Tibial artery (tissue), 4 donors: ENCODE measurements around the gene MYL9.

Experiments
- DNase-seq, 2 donors: peaks; one replicate each; pipeline ENCODE4 v3.0.0-alpha.2; 2019
- H3K27ac ChIP-seq, 2 donors: fragments of 200-600 bp; sonication (generic) in 1 of 2; 1 replicate in 1 of 2; 2 replicates in 1 of 2; pipeline ENCODE4 v1.5.1; 2018 to 2019; ENCODE audit warnings: mild to moderate bottlenecking in 1 of 2
- H3K27me3 ChIP-seq, 2 donors: fragments of 200-600 bp; sonication (generic) in 1 of 2; one replicate each; pipeline versions ENCODE4 v1.5.1 to v1.6.0; 2016 to 2019
- H3K36me3 ChIP-seq, 3 donors: fragments of 200-600 bp; sonication (generic) in 2 of 3; one replicate each; pipeline ENCODE4 v1.5.1; 2016 to 2019; ENCODE audit warnings: mild to moderate bottlenecking in 2 of 3
- H3K4me1 ChIP-seq, 4 donors: fragments of 200-600 bp; sonication (generic) in 2 of 4; 1 replicate in 3 of 4; 2 replicates in 1 of 4; pipeline ENCODE4 v1.5.1; 2016 to 2019
- H3K4me3 ChIP-seq, 2 donors: fragments of 200-600 bp; sonication (generic) in 1 of 2; 1 replicate in 1 of 2; 2 replicates in 1 of 2; pipeline ENCODE4 v1.5.1; 2018 to 2019; ENCODE audit warnings: mild to moderate bottlenecking in 2 of 2
- H3K9me3 ChIP-seq, 3 donors: fragments of 200-600 bp; sonication (generic) in 1 of 3; one replicate each; pipeline ENCODE4 v1.5.1; 2016 to 2019
- intact Hi-C: fragments of 100-400 bp; cut with DNase I; formaldehyde crosslinking; loops from one replicate; pipeline ENCODE4 v1.15.0; 2023; ENCODE audit warnings: low total_unique reads
- TF ChIP-seq, protein P1 (sequence below), 2 experiments: fragments of 200-600 bp in 1 of 2; fragments of 450-650 bp in 1 of 2; IDR thresholded peaks; one replicate each; pipeline ENCODE4 v1.5.1; 2017 to 2019; ENCODE audit warnings: antibody characterized with exemption in 2 of 2, mild to moderate bottlenecking in 1 of 2, moderate library complexity in 1 of 2

MYL9 gene

DNA sequence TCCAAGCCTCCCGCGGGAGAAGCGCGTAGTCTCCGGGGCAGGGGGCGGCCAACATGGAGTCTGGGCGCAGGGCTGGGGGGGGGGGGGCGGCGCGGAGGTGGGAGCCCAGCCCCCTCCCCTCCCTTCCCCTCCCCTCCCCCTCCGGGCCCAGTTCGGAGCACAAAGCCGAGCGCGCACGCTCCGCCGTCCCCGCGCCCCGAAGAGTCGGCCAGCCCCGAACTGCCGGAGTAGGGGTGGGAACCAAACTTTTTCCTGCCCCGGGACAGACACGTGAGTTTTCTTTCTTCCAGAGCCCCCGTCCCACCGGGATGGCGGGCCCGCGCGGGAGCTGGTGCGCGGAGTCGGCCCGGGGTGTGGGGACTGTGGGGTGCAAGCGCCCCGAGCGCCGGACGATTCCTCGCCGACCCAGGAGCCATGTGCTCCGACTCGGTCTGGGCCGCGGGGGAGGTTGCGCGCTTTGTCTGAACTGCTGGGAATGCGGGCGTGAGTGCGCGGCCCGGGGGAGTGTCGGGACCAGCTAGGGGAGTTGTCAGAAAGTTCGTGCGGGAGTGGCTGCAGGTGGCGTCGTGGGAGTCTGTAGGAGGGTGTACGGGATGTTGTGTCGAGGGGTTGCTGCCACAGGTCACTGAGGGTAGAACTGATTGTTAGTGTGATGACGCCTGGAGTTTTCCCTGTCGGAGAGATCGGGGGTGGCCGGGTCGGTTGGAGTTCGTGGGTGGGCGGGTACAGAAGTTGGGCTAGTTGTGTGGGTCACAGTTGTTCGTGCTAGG, 33.2 kb downstream of the MYL9 start:
- H3K4me1 ChIP-seq, result peaks cover 0 to 29% (median 20%) of the 10 kb centered on the region in 4 donors
- H3K27ac ChIP-seq, result peak overlapping the region; percentile 88 to 91
- H3K9me3 ChIP-seq, result no peaks in the 10 kb centered on the region
- H3K4me3 ChIP-seq, result peak overlapping the region; percentile 80 to 90
- TF ChIP-seq, protein P1, sequence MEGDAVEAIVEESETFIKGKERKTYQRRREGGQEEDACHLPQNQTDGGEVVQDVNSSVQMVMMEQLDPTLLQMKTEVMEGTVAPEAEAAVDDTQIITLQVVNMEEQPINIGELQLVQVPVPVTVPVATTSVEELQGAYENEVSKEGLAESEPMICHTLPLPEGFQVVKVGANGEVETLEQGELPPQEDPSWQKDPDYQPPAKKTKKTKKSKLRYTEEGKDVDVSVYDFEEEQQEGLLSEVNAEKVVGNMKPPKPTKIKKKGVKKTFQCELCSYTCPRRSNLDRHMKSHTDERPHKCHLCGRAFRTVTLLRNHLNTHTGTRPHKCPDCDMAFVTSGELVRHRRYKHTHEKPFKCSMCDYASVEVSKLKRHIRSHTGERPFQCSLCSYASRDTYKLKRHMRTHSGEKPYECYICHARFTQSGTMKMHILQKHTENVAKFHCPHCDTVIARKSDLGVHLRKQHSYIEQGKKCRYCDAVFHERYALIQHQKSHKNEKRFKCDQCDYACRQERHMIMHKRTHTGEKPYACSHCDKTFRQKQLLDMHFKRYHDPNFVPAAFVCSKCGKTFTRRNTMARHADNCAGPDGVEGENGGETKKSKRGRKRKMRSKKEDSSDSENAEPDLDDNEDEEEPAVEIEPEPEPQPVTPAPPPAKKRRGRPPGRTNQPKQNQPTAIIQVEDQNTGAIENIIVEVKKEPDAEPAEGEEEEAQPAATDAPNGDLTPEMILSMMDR (IDR thresholded peaks at IDR 0.05), result no peak
- peak; percentile 42 to 73 for DNase-seq
- H3K36me3 ChIP-seq, result peaks cover 0 to 12% (median 9%) of the 10 kb centered on the region in 3 donors
- intact Hi-C loops, result loop anchor here (10.0 kb wide), 1 partner anchor 180 kb away; no protein-coding TSS in a partner anchor
- H3K27me3 ChIP-seq, result no peaks in the 10 kb centered on the region

DNA sequence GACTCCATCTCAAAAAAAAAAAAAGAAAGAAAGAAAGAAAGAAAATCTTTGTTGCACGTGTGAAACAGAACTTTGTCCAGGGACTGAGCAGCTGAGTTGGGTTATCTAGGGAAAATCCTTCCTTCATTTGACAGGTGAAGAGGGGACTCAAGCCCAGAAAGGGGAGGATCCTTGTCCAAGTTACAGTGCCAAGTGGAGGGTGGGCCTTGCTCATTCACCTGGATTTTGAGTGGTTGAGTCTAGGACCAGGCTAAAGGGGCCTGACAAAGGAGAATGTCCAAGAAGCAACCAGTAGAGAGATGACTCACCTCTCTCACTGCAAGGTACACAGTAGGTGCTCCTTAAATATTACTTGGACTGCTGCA, 34.7 kb downstream of the MYL9 start:
- H3K27ac ChIP-seq, result peak overlapping the region in 1 of 2 donors; percentile 88
- intact Hi-C loops, result loop anchor here (10.0 kb wide), 1 partner anchor 179 kb away; no protein-coding TSS in a partner anchor
- no peak for DNase-seq

DNA sequence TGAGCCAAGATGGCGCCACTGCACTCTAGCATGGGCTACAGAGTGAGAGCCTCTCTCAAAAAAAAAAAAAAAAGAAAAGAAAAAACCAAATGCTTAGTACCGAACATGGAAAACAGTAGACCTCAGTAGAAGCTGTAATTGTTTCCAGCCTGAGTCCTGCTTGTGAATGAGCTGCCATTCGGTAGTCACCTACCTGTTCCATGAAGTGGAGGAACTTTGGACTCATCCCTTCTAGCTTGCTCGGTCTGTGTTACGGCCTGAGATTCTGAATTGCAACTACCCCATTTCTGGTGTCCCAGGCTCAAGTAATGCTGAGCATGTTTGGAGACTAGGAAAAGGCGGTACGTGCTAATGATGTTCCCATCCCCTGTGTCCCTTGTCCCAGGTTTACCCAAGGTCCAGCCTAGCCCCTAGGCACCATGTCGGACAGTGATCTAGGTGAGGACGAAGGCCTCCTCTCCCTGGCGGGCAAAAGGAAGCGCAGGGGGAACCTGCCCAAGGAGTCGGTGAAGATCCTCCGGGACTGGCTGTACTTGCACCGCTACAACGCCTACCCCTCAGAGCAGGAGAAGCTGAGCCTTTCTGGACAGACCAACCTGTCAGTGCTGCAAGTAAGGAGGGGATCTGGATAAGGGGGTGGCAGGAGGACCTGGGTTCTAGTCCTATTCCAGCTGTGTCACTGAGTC, 37.2 kb downstream of the MYL9 start:
- Histone ChIP-seq H3K4me1 (peaks cover 0 to 19% (median 14%) of the 10 kb centered on the region in 4 donors), H3K9me3 (no peaks in the 10 kb centered on the region), H3K27ac (no peak overlapping the region), H3K36me3 (peaks cover 29 to 40% (median 38%) of the 10 kb centered on the region in 3 donors), H3K27me3 (no peaks in the 10 kb centered on the region), H3K4me3 (no peak overlapping the region)
- intact Hi-C loops, result loop anchor here (10.0 kb wide), 1 partner anchor 176 kb away; no protein-coding TSS in a partner anchor
- TF ChIP-seq, protein P1 (IDR thresholded peaks at IDR 0.05), result no peak
- no peak for DNase-seq

More for the DNA sequence above, 34.7 kb downstream of the MYL9 start:
- Histone ChIP-seq H3K36me3 (peaks cover 15 to 24% (median 24%) of the 10 kb centered on the region in 3 donors), H3K4me3 (no peak overlapping the region), H3K27me3 (no peaks in the 10 kb centered on the region), H3K9me3 (no peaks in the 10 kb centered on the region), H3K4me1 (peaks cover 0 to 29% (median 20%) of the 10 kb centered on the region in 4 donors)
- TF ChIP-seq, protein P1 (IDR thresholded peaks at IDR 0.05), result no peak

DNA sequence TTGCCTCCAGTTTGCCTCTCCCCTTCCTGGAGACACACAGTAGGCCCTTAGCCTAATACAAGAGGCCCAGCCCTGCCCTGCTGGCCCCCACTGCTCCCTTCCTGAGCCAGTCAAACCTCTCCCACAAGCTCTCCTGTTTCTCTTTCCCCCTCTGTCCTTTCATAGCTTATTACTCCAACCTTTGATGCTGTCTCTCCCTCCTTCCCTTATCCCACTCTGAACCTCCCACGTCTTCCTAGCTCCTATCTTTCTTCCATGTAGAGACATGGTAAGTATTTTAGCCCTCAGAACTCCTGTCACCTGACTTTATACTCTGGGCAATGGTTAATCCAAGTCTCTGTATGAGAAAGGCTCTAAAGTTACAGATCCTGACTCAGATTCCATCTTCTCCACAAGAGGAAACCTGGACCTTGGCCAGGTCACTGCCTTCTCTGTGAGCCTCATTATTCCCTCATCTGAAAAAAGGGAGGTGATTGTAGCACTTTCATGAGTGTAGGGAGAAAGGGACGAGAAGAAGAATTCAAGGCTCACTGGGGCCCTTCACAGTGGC, 38.8 kb downstream of the MYL9 start:
- intact Hi-C loops, result loop anchor here (10.0 kb wide), 1 partner anchor 175 kb away; no protein-coding TSS in a partner anchor
- Histone ChIP-seq H3K9me3 (no peaks in the 10 kb centered on the region), H3K4me1 (peaks cover 0 to 13% (median 10%) of the 10 kb centered on the region in 4 donors), H3K36me3 (peaks cover 29 to 40% (median 38%) of the 10 kb centered on the region in 3 donors), H3K4me3 (no peak overlapping the region), H3K27ac (no peak overlapping the region), H3K27me3 (no peaks in the 10 kb centered on the region)
- TF ChIP-seq, protein P1 (IDR thresholded peaks at IDR 0.05), result no peak
- no peak for DNase-seq

DNA sequence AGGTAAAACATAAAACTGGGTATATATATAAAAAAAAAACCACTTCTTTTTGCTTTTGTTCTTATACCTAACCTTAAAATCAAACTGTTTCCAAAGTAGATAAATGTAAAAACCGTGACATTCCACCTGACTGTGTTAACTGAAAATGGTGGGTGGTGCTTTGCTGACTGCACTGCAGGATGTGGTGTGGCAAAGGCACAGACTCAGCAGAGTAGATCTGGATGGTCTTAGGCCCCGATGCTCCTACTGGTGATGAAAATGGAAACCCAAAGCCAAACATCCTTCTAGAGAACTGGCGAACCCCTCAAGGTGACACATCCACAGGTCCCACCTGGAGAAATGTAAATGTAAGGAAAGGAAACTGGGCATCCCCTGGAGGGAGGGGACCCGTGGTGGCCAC, 41.0 kb downstream of the MYL9 start:
- peaks cover 29 to 47% (median 38%) of the 10 kb centered on the region in 3 donors for H3K36me3 ChIP-seq
- H3K4me1 ChIP-seq, result no peaks in the 10 kb centered on the region
- H3K9me3 ChIP-seq, result no peaks in the 10 kb centered on the region
- TF ChIP-seq, protein P1 (IDR thresholded peaks at IDR 0.05), result no peak
- no peak for DNase-seq
- H3K27ac ChIP-seq, result no peak overlapping the region
- no peak overlapping the region for H3K4me3 ChIP-seq
- intact Hi-C loops, result no loop called here
- no peaks in the 10 kb centered on the region for H3K27me3 ChIP-seq
